ENCODE measurements around the gene OSBPL10. TPM values are rescaled to one million over a fixed set of nuclear protein-coding genes. Genes with fewer than 3 reads are reported as not detected.

Gene OSBPL10
- polyA plus RNA-seq, 1 experiment, result 11.2 TPM

DNA sequence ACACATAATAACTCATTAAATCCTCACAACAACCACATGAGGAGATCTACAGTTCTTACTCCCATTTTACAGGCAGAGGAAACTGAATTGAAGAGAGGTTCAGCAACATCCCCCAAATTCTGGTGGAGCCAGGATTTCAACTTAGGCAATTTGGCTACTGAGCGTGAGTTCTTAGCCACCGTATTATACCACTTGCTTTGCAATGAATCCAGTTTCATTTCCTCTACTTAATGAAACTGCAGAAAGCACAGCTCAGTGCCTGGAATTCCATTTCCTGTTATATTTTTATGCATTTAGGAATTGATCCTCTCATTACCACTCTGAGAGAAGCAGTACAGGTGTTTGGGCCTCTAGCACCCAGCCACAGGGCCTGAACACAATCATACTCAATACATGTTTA lies 4.8 kb upstream of the OSBPL10 start:
- ChIA-PET POLR2A (no interaction called here), CTCF (no interaction called here)
- DNase-seq (ENCODE audit: low read depth), result no peak
- Histone ChIP-seq H3K36me3 (ENCODE audit: control insufficient read depth, insufficient read depth, low read length) (no peaks in the 10 kb centered on the region), H3K4me3 (ENCODE audit: low read depth, low read length) (no peak overlapping the region), H3K27me3 (ENCODE audit: control insufficient read depth, insufficient read depth, low read length) (no peaks in the 10 kb centered on the region)
- TF ChIP-seq, protein P1, sequence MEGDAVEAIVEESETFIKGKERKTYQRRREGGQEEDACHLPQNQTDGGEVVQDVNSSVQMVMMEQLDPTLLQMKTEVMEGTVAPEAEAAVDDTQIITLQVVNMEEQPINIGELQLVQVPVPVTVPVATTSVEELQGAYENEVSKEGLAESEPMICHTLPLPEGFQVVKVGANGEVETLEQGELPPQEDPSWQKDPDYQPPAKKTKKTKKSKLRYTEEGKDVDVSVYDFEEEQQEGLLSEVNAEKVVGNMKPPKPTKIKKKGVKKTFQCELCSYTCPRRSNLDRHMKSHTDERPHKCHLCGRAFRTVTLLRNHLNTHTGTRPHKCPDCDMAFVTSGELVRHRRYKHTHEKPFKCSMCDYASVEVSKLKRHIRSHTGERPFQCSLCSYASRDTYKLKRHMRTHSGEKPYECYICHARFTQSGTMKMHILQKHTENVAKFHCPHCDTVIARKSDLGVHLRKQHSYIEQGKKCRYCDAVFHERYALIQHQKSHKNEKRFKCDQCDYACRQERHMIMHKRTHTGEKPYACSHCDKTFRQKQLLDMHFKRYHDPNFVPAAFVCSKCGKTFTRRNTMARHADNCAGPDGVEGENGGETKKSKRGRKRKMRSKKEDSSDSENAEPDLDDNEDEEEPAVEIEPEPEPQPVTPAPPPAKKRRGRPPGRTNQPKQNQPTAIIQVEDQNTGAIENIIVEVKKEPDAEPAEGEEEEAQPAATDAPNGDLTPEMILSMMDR (IDR thresholded peaks at IDR 0.05; ENCODE audit: insufficient read depth, low read depth, low read length), result no peak

DNA sequence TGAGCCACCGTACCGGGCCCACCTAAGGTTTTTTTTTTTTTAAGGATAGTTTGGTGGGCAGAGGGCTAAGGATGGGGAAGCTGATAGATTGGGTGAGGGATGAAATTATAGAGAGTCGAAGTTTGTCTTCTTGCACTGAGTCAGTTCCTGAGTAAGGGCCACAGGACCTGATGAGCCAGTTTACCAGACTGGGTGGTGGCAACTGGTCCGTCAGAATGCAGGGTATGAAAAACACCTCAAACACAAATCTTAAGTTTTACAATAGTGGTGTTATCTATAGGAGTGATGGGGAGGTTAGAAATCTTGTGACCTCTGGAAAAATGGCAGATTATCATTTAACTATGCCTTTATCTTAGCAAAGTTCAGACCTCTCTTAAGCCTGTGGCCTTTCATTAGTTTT lies 3.3 kb upstream of the OSBPL10 start:
- CTCF ChIA-PET, result no interaction called here
- DNase-seq (ENCODE audit: low read depth), result no peak
- H3K36me3 ChIP-seq (ENCODE audit: control insufficient read depth, insufficient read depth, low read length), result no peaks in the 10 kb centered on the region
- H3K27me3 ChIP-seq (ENCODE audit: control insufficient read depth, insufficient read depth, low read length), result no peaks in the 10 kb centered on the region
- no peak overlapping the region for H3K4me3 ChIP-seq (ENCODE audit: low read depth, low read length)
- TF ChIP-seq, protein P1 (IDR thresholded peaks at IDR 0.05; ENCODE audit: insufficient read depth, low read depth, low read length), result no peak
- POLR2A ChIA-PET, result no interaction called here

DNA sequence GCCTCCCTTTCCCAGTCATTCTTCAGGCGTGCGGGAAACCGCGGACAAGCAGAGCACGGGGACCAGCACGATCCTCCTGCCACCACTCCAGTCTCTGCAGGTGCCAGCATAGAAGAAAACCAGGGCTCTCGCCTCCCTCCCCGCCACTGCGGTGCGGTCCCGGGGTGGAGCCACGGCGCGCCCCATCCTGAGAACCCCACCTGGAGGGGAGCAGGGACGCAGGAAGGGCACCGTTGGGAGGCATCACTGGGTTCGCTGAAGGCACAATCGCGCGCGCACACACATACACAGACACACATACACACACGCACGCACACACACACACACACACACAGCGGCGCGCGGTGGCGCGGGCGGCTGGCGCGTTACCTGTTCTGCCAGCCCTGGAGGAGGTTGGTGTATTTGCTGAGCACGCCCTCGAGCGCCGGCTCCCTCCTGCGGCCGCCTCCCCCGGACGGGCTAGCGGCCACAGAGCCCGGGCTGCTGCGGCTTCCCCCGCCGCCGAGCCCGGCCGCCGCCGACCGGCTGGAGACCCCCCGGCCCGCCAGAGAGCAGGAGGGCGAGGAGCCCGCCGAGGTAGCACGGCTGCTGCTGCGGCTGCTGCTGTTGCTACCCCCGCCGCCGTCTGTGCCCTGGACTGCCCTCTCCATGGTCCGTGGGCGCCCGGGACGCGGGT lies 394 bp downstream of the OSBPL10 start:
- POLR2A ChIA-PET, result no interaction called here
- DNase-seq (ENCODE audit: low read depth), result no peak
- TF ChIP-seq, protein P1 (IDR thresholded peaks at IDR 0.05; ENCODE audit: insufficient read depth, low read depth, low read length), result 0 out of 2 replicates have a peak, but pooled peaks have one; percentile 4
- Histone ChIP-seq H3K27me3 (ENCODE audit: control insufficient read depth, insufficient read depth, low read length) (no peaks in the 10 kb centered on the region), H3K4me3 (ENCODE audit: low read depth, low read length) (peak overlapping the region; percentile 70), H3K36me3 (ENCODE audit: control insufficient read depth, insufficient read depth, low read length) (no peaks in the 10 kb centered on the region)
- CTCF ChIA-PET, result no interaction called here

DNA sequence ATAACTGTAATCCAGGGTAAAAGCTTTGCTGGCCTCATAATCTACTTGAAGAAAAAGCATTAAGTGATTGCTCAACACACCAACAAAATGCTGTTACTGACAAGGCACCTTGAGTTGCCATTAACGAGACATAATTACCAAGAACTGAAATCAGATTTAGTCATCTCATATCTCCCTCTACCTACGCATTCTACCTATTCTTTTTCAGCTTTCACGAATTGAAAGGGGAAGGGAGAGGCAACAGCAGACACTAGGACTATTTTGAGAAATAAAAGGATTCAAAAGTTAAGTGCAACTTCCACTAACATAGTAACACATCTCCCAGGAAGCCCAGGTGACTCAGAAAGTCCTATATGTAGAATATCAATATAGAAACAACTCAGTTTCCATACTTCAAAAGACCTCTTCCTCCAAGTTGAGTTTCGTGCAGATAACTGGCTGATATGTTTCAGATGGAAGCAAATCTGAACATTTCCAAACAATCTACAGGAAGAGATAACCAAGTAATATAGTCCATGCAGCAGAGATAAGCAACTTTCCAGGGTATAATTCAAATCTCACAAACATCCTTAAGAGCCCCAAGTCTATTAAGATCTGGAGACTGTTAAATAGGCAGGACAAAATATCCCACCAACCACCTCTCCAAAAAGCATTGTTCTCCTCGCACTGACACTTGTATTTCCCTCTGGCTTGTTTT lies 1.9 kb downstream of the OSBPL10 start:
- TF ChIP-seq, protein P1 (IDR thresholded peaks at IDR 0.05; ENCODE audit: insufficient read depth, low read depth, low read length), result no peak
- H3K4me3 ChIP-seq (ENCODE audit: low read depth, low read length), result no peak overlapping the region
- H3K27me3 ChIP-seq (ENCODE audit: control insufficient read depth, insufficient read depth, low read length), result no peaks in the 10 kb centered on the region
- CTCF ChIA-PET, result no interaction called here
- H3K36me3 ChIP-seq (ENCODE audit: control insufficient read depth, insufficient read depth, low read length), result no peaks in the 10 kb centered on the region
- DNase-seq (ENCODE audit: low read depth), result no peak
- POLR2A ChIA-PET, result no interaction called here

DNA sequence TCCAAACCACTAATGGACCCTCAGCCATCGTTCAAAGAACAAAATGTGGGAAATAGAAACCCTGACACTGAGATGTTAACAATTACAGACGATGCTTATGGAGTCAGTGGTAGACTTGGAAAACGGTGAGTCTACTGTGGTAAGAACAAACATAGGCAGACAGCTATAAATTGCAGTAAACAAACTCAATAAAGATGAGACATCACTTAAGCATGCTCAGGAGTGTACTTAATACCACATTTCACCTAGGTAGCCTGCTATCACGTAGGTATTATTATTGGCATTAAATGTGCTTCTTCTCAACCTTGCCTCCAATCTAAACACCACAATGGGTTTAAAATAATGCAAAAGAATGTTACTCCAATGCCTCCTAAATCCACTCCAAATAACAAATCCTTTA lies 2.5 kb downstream of the OSBPL10 start:
- Histone ChIP-seq H3K27me3 (ENCODE audit: control insufficient read depth, insufficient read depth, low read length) (no peaks in the 10 kb centered on the region), H3K36me3 (ENCODE audit: control insufficient read depth, insufficient read depth, low read length) (no peaks in the 10 kb centered on the region), H3K4me3 (ENCODE audit: low read depth, low read length) (no peak overlapping the region)
- TF ChIP-seq, protein P1 (IDR thresholded peaks at IDR 0.05; ENCODE audit: insufficient read depth, low read depth, low read length), result no peak
- POLR2A ChIA-PET, result no interaction called here
- DNase-seq (ENCODE audit: low read depth), result no peak
- CTCF ChIA-PET, result interaction anchor here (0.6 kb wide), 1 partner anchor 307 kb away, joined by 3 read pairs; no protein-coding TSS in a partner anchor
